Thoracic aorta (tissue), 2 donors: ENCODE results near the gene ZEB1. TPM values are rescaled to one million over a fixed set of nuclear protein-coding genes. Genes with fewer than 3 reads are reported as not detected.

Source experiments
- ATAC-seq: fragments of 150-250 bp; one replicate; pipeline ENCODE4 v1.8.0; 2017; ENCODE audit warnings: low read depth; ENCODE audit not compliant: insufficient number of reproducible peaks, low FRiP score
- DNase-seq: peaks from one replicate; pipeline ENCODE4 v3.0.0-alpha.2; 2020; ENCODE audit warnings: low spot score
- H3K27ac ChIP-seq, 2 donors: fragments of 200-600 bp; sonication (generic); 1 replicate in 1 of 2; 2 replicates in 1 of 2; pipeline ENCODE4 v1.5.1; 2016; ENCODE audit warnings: mild to moderate bottlenecking in 2 of 2, moderate library complexity in 2 of 2
- H3K27me3 ChIP-seq: fragments of 200-600 bp; sonication (generic); replicated peaks from 2 replicates; pipeline ENCODE4 v1.6.0; 2016; ENCODE audit warnings: mild to moderate bottlenecking; ENCODE audit not compliant: insufficient read depth
- H3K36me3 ChIP-seq: fragments of 200-600 bp; sonication (generic); one replicate; pipeline ENCODE4 v1.5.1; 2016
- H3K4me1 ChIP-seq, 2 donors: fragments of 200-600 bp; sonication (generic); 1 replicate in 1 of 2; 2 replicates in 1 of 2; pipeline versions ENCODE4 v1.5.1 to v1.6.0; 2016; ENCODE audit warnings: low read depth in 2 of 2, mild to moderate bottlenecking in 1 of 2; ENCODE audit not compliant: control insufficient read depth in 1 of 2
- H3K4me3 ChIP-seq: fragments of 200-600 bp; sonication (generic); 2 replicates; pipeline ENCODE4 v1.5.1; 2016; ENCODE audit warnings: mild to moderate bottlenecking
- H3K9me3 ChIP-seq: fragments of 200-600 bp; sonication (generic); 2 replicates; pipeline ENCODE4 v1.5.1; 2016
- total RNA-seq, 2 donors: library from RNA; depleted of rRNA; stranded (reverse); fragments of >200 nt; gene quantifications; one replicate each; pipeline versions ENCODE4 v1.1.0 to v1.2.3, GENCODE V29; 2016
- TF ChIP-seq, protein P1 (sequence below): fragments of 200-600 bp; sonication (generic); IDR thresholded peaks from one replicate; pipeline ENCODE4 v1.5.1; 2019; ENCODE audit warnings: antibody characterized with exemption

Gene ZEB1
- total RNA-seq, 2 donors from 2014 or later, result 101 to 179 TPM

DNA sequence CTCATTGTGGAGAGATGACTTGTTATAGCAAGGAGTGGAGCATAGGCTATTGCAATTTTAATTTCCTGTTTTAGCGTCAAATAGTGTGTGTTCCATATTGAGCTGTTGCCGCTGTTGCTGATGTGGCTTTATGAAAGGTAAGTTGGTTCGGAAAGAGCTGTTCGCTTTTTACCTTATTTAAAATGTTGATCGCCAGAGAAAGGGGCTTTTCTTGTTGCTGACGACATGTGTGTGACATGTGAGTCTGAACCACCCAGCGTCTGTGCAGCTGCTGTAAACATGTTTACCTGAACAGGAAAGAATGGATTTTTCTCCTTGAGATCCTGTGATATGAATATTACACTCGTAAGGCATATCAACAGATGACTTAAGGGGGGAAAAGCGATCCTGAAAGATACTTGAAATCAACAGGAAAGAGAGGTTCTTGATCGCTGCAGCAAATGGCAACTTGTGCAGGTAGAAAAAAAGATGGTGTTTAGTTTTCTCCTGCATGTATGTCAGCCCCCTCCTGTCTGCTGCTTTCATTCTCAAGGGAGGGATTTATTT lies 2.5 kb downstream of the ZEB1 start:
- peak overlapping the region; percentile 95 to 98 for H3K27ac ChIP-seq
- ATAC-seq (no peak), DNase-seq (no peak)
- H3K36me3 ChIP-seq, result no peaks in the 10 kb centered on the region
- no peaks in the 10 kb centered on the region for H3K27me3 ChIP-seq
- TF ChIP-seq, protein P1, sequence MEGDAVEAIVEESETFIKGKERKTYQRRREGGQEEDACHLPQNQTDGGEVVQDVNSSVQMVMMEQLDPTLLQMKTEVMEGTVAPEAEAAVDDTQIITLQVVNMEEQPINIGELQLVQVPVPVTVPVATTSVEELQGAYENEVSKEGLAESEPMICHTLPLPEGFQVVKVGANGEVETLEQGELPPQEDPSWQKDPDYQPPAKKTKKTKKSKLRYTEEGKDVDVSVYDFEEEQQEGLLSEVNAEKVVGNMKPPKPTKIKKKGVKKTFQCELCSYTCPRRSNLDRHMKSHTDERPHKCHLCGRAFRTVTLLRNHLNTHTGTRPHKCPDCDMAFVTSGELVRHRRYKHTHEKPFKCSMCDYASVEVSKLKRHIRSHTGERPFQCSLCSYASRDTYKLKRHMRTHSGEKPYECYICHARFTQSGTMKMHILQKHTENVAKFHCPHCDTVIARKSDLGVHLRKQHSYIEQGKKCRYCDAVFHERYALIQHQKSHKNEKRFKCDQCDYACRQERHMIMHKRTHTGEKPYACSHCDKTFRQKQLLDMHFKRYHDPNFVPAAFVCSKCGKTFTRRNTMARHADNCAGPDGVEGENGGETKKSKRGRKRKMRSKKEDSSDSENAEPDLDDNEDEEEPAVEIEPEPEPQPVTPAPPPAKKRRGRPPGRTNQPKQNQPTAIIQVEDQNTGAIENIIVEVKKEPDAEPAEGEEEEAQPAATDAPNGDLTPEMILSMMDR, result no peak
- no peaks in the 10 kb centered on the region for H3K9me3 ChIP-seq
- H3K4me3 ChIP-seq, result peak overlapping the region; percentile 94
- H3K4me1 ChIP-seq, result peaks cover 15 to 51% of the 10 kb centered on the region in 2 donors

DNA sequence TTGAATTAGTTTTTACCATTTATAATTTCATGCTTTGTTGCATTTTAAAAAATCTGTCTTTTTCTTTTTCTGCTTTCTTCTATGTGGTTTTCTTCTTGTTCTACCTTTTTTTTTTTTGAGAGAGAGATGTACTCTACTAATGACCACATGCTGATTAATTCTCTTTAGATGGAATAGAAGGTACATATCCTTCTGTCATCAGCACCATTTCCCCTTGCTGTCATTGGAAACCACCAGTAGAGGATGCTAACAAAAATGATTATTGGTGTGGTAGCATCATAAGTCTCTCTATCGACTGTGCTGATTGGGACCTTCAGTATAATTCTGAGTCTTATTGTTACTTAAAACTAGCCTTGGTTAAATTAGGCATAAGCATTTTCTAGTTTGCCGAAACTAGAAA lies 3.6 kb downstream of the ZEB1 start:
- TF ChIP-seq, protein P1, result no peak
- no peak for DNase-seq
- peak overlapping the region in 1 of 2 donors; percentile 98 for H3K27ac ChIP-seq
- no peaks in the 10 kb centered on the region for H3K36me3 ChIP-seq
- H3K27me3 ChIP-seq, result no peaks in the 10 kb centered on the region
- peak overlapping the region; percentile 94 for H3K4me3 ChIP-seq
- ATAC-seq, result no peak
- no peaks in the 10 kb centered on the region for H3K9me3 ChIP-seq
- H3K4me1 ChIP-seq, result peaks cover 15 to 54% of the 10 kb centered on the region in 2 donors

DNA sequence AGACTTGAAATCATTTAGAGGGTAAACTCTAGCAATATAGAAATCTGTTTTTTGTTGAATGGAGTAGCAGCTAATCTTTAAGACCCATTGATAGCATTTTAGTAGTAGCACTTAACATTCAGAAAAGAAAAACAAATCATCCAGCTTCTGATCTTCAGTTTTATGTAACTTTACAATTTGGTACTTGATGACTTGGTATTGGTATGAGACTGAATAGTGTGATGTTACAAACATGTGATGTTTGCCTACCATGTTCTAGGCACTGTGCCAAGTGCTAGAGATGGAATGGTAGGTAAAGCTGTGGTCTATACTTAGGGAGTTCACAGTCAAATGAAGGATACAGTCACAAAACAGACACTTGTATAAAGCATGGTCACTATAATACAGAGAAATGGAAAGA lies 21.3 kb downstream of the ZEB1 start:
- ATAC-seq, result no peak

DNA sequence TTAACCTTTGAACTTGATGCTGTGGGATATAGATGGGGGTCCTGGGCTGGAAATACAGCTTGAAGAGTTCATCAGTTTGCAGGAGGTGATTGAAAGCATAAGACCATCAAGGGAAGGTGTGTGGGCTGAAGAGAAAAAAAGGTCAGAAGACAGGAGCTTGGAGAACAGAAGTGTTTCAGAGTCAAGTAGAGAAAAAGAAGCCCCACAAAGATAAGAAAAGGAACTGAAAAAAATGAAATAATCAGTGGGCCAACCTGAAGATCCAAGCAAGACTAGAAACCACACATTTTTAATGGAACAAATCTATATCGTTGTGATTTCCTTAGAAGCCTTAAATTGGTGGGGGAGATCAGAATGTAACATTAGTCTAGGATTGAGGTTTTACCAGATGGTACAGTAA lies 22.5 kb downstream of the ZEB1 start:
- H3K4me3 ChIP-seq, result no peak overlapping the region
- peaks cover 19 to 55% of the 10 kb centered on the region in 2 donors for H3K4me1 ChIP-seq

More for the DNA sequence above, 21.3 kb downstream of the ZEB1 start:
- no peak for DNase-seq
- Histone ChIP-seq H3K4me3 (no peak overlapping the region), H3K36me3 (no peaks in the 10 kb centered on the region), H3K9me3 (no peaks in the 10 kb centered on the region), H3K27ac (no peak overlapping the region), H3K4me1 (peaks cover 13 to 43% of the 10 kb centered on the region in 2 donors), H3K27me3 (no peaks in the 10 kb centered on the region)
- TF ChIP-seq, protein P1, result no peak

DNA sequence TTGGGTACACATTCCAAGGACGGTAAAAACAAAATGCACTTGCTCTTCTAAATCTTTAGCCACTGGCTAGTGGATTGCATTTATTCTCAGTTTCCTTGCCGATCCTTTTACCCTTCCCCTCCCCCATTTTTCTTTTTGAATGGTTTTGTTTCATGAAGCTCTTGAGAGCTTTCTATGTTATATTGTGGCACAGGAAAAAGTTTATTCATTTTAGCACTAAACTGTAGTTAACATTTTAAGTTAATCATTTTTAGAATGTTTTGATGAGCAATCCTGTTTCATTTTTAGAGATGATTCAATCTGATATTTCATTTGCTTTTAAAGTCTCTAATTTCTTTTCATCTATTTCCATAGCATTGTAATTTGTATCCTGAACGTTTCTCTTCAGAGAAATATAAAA lies 24.0 kb downstream of the ZEB1 start:
- Histone ChIP-seq H3K36me3 (no peaks in the 10 kb centered on the region), H3K4me3 (no peak overlapping the region), H3K4me1 (peaks cover 22 to 68% of the 10 kb centered on the region in 2 donors), H3K9me3 (no peaks in the 10 kb centered on the region), H3K27ac (no peak overlapping the region), H3K27me3 (no peaks in the 10 kb centered on the region)
- TF ChIP-seq, protein P1, result no peak
- no peak for DNase-seq
- ATAC-seq, result no peak

More for the DNA sequence above, 22.5 kb downstream of the ZEB1 start:
- DNase-seq, result no peak
- no peak overlapping the region for H3K27ac ChIP-seq
- H3K27me3 ChIP-seq, result no peaks in the 10 kb centered on the region
- H3K9me3 ChIP-seq, result no peaks in the 10 kb centered on the region
- no peak for ATAC-seq
- no peaks in the 10 kb centered on the region for H3K36me3 ChIP-seq
- TF ChIP-seq, protein P1, result no peak
